ENCODE measurements around the gene SPANXA1. TPM values are rescaled to one million over a fixed set of nuclear protein-coding genes. Genes with fewer than 3 reads are reported as not detected.
"Not testable (repeated sequence)": the region's sequence is repeated elsewhere in the genome, so short reads cannot be mapped to it uniquely, and the experiment has no call there.

The SPANXA1 gene
- not detected in 2 replicates for total RNA-seq

- intact Hi-C loops (cut with micrococcal nuclease) = not testable (repeated sequence)
Observed at GRCh38 chrX:141584638-141585037, at the start of gene SPANXA1. TSS of gene SPANXA1 (minus strand) at chrX:141584738. CDS start at chrX:141584678, 60 bp downstream.

DNA sequence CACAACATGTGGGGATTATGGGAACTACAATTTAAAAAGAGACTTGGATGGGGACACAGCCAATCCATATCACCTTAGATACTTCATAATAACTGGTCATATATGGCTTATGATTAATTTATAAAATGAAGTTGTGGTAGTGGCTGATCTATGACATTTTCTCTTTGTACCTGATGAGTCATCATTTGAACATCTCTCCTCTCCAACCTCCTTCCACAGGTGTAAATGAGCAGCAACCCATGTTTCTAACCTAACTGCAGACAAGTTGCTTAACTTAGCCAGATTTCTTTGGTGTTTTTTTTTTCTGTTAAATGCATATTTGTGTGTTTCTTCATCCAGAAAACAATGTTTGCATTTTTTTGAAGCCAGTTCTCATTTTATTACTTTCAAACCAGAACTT lies 47.6 kb upstream of the SPANXA1 start:
- intact Hi-C loops (cut with micrococcal nuclease) = no loop called here

DNA sequence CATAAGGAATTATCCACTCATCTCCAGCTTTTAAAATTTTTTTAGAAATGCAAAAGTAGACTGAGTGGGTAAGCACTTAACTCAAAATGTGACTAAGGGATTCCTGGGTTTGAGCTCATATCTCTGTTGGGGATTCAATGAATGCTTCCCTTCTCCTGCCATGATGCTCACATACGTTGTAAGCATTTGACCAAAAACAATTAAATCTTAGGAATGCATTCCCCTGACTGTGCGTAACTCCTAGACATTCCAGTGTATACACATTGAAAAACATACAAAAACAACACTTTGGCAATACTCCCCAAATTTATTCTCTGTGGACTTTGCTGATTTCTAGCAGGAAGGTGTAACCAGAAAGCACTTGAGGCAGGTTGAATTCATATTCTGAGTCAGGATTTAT lies 34.8 kb upstream of the SPANXA1 start:
- intact Hi-C loops (cut with micrococcal nuclease) = no loop called here

- intact Hi-C loops (cut with micrococcal nuclease) = no loop called here
Observed at GRCh38 chrX:141609111-141609510, 24.6 kb upstream of the SPANXA1 start.

GRCh38 chrX:141589408-141589807 lies 4.9 kb upstream of the SPANXA1 start, which contains the start of gene SPANXA2:
TSS of gene SPANXA2 (plus strand) at chrX:141589708. CDS start at chrX:141589768, 60 bp downstream.
- intact Hi-C loops (cut with micrococcal nuclease) = not testable (repeated sequence)

- intact Hi-C loops (cut with micrococcal nuclease) = not testable (repeated sequence)
Observed at GRCh38 chrX:141542551-141542950, 42.0 kb downstream of the SPANXA1 start.

Other genes with a start within 250 kb of the SPANXA1 start
- not detected in 2 replicates for gene SPANXA2, start 5.0 kb upstream of the SPANXA1 start, total RNA-seq
- gene SPANXD, start 114.0 kb upstream of the SPANXA1 start, total RNA-seq = not detected in 2 replicates

All from T-helper 1 cell treated with Interleukin-12 subunit alpha and Interleukin-12 subunit beta and Interleukin-4 antibody, amounts not matched to agents 30 ng/mL and 1 ng/mL, for 36 hours (primary cell).